ENCODE results near the gene ACKR1.
A peak's percentile ranks its signal among the peaks of the same experiment; 100 is the strongest.

Gene ACKR1

DNA sequence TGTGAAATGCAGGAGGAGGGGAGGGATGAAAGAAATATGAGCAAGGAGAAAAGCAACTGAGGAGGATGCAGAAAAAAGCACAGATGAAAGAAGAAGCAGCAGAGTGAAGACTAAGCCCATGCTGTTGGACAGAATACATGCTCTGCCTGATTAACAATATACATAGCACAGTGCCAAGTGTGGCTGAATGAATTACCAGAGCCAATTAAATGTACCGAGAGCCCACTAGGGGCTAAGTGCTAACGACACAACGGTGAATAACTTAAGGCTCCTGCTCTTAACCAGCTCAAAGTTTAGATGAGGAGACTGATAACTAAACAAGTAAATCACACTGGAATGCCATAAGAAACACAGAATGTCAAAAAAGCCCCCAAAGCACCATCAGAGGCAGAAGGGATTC lies 17.6 kb upstream of the ACKR1 start:
- no peak for DNase-seq (ENCODE audit: low read depth in 2 of 2)

DNA sequence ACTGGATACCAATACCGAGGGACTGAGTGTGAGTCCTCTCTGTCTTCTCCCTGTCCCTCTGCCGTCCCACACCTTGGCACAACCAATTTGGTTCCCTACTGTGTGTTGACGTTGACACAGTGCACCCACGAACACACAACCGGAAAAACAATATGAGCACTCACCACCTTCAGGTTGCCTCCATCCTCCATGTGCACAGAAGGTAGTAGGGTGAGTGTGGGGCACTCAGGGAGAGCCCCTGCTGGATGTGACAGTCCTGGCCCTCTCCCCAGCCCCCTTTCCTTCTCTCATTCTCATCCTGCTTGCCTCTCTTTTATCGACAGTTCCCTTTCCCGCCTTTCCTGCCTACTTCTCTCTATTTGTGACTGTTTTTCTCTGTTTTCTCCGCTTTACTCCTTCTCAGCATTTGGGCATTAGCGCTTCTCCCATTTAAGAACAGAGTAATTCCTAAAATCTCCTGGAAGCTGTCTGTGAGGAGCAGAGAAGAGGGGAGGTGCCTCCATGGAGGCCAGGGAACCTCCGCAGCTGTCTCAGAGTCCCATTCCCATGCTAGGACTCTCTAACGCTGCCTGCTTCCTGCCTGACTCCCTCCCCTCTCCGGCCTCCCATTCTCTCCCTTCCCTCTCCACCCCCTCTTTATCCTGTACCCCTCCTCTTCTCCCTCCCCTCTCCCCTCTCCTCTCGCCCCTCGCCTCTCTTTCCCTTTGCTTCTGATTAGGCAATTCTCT lies 16.9 kb upstream of the ACKR1 start:
- DNase-seq (ENCODE audit: low read depth in 2 of 2) = no peak

GRCh38 chr1:159188375-159188788 lies 16.3 kb upstream of the ACKR1 start:
- DNase-seq (ENCODE audit: low read depth in 2 of 2) = no peak

DNA sequence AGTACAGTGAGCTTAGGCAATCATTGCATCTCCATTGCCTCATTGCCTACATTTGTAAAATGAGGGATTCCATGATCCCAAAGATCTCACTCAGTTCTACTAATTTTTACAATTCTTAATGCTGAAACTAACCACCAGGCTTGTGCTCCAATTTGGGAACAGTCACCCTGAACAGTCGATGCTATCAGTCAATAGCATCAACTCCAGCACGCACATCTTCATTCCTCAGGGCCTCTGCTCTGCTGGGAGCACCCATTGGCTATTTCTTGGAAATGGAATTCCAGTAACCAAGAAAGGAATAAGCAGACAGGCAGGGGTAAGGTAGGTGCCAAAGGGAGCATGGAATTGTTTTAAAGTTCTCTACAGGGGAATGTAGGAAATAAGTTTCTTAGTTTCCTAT lies 14.2 kb upstream of the ACKR1 start:
- DNase-seq (ENCODE audit: low read depth in 2 of 2) = no peak

- no peak for DNase-seq (ENCODE audit: low read depth in 2 of 2)
Measured at GRCh38 chr1:159196543-159196942, 8.1 kb upstream of the ACKR1 start.

GRCh38 chr1:159197561-159198557 lies 6.8 kb upstream of the ACKR1 start:
- DNase-seq (ENCODE audit: low read depth in 2 of 2) = peak; percentile 34 to 47

DNA sequence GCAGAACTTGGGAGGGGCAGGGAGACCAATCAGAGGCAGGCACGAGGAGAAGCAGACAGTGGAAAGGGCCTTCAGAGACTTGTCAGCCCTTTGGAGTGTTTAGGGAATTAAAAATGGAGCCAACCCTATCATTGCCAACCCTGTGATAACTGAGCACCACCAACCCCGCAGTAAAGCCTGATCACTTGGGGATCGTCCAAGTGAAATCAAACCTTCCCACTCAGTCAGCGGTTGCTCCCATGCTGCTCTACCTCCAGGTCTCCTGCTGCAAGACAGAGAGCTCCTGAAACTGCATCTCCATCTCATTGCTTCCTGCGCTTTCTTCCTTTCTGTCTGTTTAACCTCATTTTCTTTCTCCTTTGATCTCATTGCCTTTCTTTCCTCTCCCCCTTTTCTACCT lies 4.8 kb upstream of the ACKR1 start:
- DNase-seq (ENCODE audit: low read depth in 2 of 2) = no peak

DNA sequence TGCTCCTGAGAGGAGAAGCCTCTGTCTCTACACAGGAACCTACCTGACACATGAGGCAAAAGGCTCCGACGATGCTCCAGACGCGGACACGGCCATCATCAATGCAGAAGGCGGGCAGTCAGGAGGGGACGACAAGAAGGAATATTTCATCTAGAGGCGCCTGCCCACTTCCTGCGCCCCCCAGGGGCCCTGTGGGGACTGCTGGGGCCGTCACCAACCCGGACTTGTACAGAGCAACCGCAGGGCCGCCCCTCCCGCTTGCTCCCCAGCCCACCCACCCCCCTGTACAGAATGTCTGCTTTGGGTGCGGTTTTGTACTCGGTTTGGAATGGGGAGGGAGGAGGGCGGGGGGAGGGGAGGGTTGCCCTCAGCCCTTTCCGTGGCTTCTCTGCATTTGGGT lies 3.9 kb upstream of the ACKR1 start:
- no peak for DNase-seq (ENCODE audit: low read depth in 2 of 2)

DNA sequence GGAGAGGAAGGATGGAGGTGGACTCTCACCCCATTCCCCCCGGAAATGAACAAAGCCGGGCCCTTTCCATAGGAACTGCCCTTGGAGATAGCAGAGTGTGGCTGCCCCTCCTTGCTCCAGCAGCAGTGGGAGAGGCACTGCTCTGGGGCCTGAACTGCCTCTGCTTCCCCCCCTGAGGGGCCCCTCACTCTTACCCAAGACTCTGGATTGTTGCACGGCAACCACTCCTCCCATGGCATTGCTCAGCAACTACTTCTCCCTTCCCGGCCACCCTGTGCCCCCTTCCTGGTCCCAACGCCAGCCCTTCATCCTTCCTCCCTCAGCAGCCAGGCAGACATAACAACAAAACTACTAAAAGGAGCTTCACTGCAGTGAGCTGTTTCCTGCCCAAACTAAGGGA lies 3.0 kb upstream of the ACKR1 start:
- no peak for DNase-seq (ENCODE audit: low read depth in 2 of 2)

- DNase-seq (ENCODE audit: low read depth in 2 of 2) = no peak
Measured at GRCh38 chr1:159203610-159204009, 1.1 kb upstream of the ACKR1 start.

- DNase-seq (ENCODE audit: low read depth in 2 of 2) = no peak
Measured at GRCh38 chr1:159205225-159205624, 550 bp downstream of the ACKR1 start.

DNA sequence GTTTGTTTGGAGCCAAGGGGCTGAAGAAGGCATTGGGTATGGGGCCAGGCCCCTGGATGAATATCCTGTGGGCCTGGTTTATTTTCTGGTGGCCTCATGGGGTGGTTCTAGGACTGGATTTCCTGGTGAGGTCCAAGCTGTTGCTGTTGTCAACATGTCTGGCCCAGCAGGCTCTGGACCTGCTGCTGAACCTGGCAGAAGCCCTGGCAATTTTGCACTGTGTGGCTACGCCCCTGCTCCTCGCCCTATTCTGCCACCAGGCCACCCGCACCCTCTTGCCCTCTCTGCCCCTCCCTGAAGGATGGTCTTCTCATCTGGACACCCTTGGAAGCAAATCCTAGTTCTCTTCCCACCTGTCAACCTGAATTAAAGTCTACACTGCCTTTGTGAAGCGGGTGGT lies 1.4 kb downstream of the ACKR1 start:
- DNase-seq (ENCODE audit: low read depth in 2 of 2) = no peak

- DNase-seq (ENCODE audit: low read depth in 2 of 2) = no peak
Measured at GRCh38 chr1:159207080-159207479, 2.4 kb downstream of the ACKR1 start.

DNA sequence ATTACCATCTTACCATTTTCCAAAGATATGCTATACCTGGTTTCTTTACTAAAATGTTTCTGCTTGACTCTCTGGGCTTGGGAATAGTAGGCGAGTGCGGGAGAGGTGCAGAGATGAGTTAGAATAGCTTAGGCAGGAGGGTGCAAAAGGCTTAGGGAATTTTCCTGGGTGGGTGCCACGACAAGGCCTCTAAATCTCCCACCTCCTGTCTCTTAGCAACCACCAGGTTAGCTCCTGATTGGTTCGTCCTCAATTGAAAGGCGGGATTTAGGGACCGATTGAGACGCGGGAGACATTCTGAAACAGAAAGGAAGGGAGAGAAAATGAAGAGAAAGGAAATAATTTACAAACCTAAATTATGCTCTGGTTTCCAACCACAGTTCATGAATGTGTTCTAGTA lies 3.1 kb downstream of the ACKR1 start:
- DNase-seq (ENCODE audit: low read depth in 2 of 2) = no peak

DNA sequence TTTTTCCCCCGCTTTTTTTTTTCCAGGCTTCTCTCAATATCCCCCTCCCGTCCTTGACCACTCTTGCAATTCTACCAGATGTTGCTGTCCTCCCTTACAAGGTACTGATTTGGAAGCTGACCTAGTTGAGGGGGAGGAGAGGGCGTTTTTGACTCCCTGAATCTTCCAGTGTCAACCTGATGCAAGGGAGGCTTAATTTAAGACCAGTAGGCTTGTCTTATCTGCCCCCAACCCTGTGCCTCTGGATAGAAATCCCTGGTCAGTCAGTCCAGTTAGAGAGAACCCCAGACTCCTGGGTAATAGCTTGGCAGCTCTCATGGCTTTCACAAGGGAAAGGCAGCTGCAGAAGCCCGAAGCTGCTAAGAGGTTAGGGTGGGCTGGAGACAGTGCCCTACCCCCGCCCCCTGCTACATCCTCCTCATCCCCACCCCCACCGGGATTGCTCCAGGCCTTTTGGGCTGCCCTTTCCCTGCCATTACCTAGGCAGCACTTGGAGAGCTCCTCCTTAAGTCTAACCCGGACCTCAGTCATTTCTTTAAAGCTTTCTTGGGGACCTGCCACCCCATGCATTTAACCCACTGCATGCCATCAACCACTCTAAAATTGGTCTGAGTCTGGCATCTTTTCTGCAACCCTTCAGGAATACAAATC lies 3.6 kb downstream of the ACKR1 start:
- no peak for DNase-seq (ENCODE audit: low read depth in 2 of 2)

- DNase-seq (ENCODE audit: low read depth in 2 of 2) = no peak
Measured at GRCh38 chr1:159209061-159209460, 4.4 kb downstream of the ACKR1 start.

- peak in 1 of 2 donors; percentile 34 for DNase-seq (ENCODE audit: low read depth in 2 of 2)
Measured at GRCh38 chr1:159211331-159212136, 6.9 kb downstream of the ACKR1 start.

- no peak for DNase-seq (ENCODE audit: low read depth in 2 of 2)
Measured at GRCh38 chr1:159212596-159212995, 7.9 kb downstream of the ACKR1 start.

GRCh38 chr1:159214149-159214760 lies 9.6 kb downstream of the ACKR1 start:
- DNase-seq (ENCODE audit: low read depth in 2 of 2) = no peak

GRCh38 chr1:159218649-159219636 lies 14.3 kb downstream of the ACKR1 start:
- no peak for DNase-seq (ENCODE audit: low read depth in 2 of 2)
